ENCODE data around the gene ANXA1. TPM values are rescaled to one million over a fixed set of nuclear protein-coding genes. Genes with fewer than 3 reads are reported as not detected.

The ANXA1 gene
- total RNA-seq, 2 experiments from 2014 or later = not detected

- CTCF ChIA-PET (ENCODE audit: unreplicated experiment) = no interaction called here
- no peak for DNase-seq (ENCODE audit: low spot score)
- BruUV-seq (replicated peaks) = no TSS peak
Measured at GRCh38 chr9:73155377-73155776, 3.7 kb downstream of the ANXA1 start.

GRCh38 chr9:73155968-73156864 is 4.6 kb downstream of the ANXA1 start:
- Histone ChIP-seq H3K4me1 (ENCODE audit: insufficient read depth, low read length, poor library complexity, severe bottlenecking) (no peaks in the 10 kb centered on the region), H3K4me3 (ENCODE audit: low read depth, low read length, poor library complexity, severe bottlenecking) (no peak overlapping the region), H3K36me3 (ENCODE audit: insufficient read depth, low read length) (no peaks in the 10 kb centered on the region), H3K4me2 (ENCODE audit: low read length) (no peak overlapping the region), H3K79me2 (ENCODE audit: insufficient read depth, low read depth, low read length) (no peaks in the 10 kb centered on the region), H2AFZ (ENCODE audit: low read length) (no peak overlapping the region), H3K27ac (ENCODE audit: low read depth, low read length, poor library complexity, severe bottlenecking) (no peak overlapping the region), H3K9me2 (ENCODE audit: insufficient read depth, low read length) (no peaks in the 10 kb centered on the region), H3K9me3 (ENCODE audit: low read length) (no peaks in the 10 kb centered on the region), H4K20me1 (ENCODE audit: insufficient read depth, low read length) (no peaks in the 10 kb centered on the region)
- intact Hi-C loops (cut with micrococcal nuclease; ENCODE audit: unreplicated experiment) = no loop called here
- no peak for DNase-seq (ENCODE audit: low spot score)
- no peak for TF ChIP-seq EZH2phosphoT487 (IDR thresholded peaks at IDR 0.05; ENCODE audit: borderline replicate concordance, low read depth, low read length)
- no peak for TF ChIP-seq CTCF (conservative IDR thresholded peaks at IDR 0.05; ENCODE audit: low read length)
- no TSS peak for BruUV-seq (replicated peaks)
- ChIA-PET POLR2A (interaction anchor here (0.8 kb wide), 1 partner anchor 10 kb away, joined by 3 read pairs; no protein-coding TSS in a partner anchor), CTCF (ENCODE audit: unreplicated experiment) (no interaction called here)

More at GRCh38 chr9:73155377-73155776, 3.7 kb downstream of the ANXA1 start:
- Histone ChIP-seq H3K79me2 (ENCODE audit: insufficient read depth, low read depth, low read length) (no peaks in the 10 kb centered on the region), H3K9me3 (ENCODE audit: low read length) (no peaks in the 10 kb centered on the region), H3K4me1 (ENCODE audit: insufficient read depth, low read length, poor library complexity, severe bottlenecking) (no peaks in the 10 kb centered on the region), H3K9me2 (ENCODE audit: insufficient read depth, low read length) (no peaks in the 10 kb centered on the region), H4K20me1 (ENCODE audit: insufficient read depth, low read length) (no peaks in the 10 kb centered on the region), H3K27ac (ENCODE audit: low read depth, low read length, poor library complexity, severe bottlenecking) (no peak overlapping the region), H3K4me3 (ENCODE audit: low read depth, low read length, poor library complexity, severe bottlenecking) (no peak overlapping the region), H2AFZ (ENCODE audit: low read length) (no peak overlapping the region), H3K36me3 (ENCODE audit: insufficient read depth, low read length) (no peaks in the 10 kb centered on the region), H3K4me2 (ENCODE audit: low read length) (no peak overlapping the region)
- POLR2A ChIA-PET = no interaction called here
- TF ChIP-seq CTCF (conservative IDR thresholded peaks at IDR 0.05; ENCODE audit: low read length) (no peak), EZH2phosphoT487 (IDR thresholded peaks at IDR 0.05; ENCODE audit: borderline replicate concordance, low read depth, low read length) (no peak)
- intact Hi-C loops (cut with micrococcal nuclease; ENCODE audit: unreplicated experiment) = no loop called here

GRCh38 chr9:73156865-73157187 is 5.2 kb downstream of the ANXA1 start:
- POLR2A ChIA-PET = interaction anchor here (0.8 kb wide), 1 partner anchor 10 kb away, joined by 3 read pairs; no protein-coding TSS in a partner anchor

More at GRCh38 chr9:73156865-73157187, 5.2 kb downstream of the ANXA1 start:
- H3K9me3 ChIP-seq (ENCODE audit: low read length) = no peaks in the 10 kb centered on the region
- no peaks in the 10 kb centered on the region for H4K20me1 ChIP-seq (ENCODE audit: insufficient read depth, low read length)
- H3K9me2 ChIP-seq (ENCODE audit: insufficient read depth, low read length) = no peaks in the 10 kb centered on the region
- TF ChIP-seq EZH2phosphoT487 (IDR thresholded peaks at IDR 0.05; ENCODE audit: borderline replicate concordance, low read depth, low read length) = no peak
- TF ChIP-seq CTCF (conservative IDR thresholded peaks at IDR 0.05; ENCODE audit: low read length) = no peak
- no peak overlapping the region for H3K27ac ChIP-seq (ENCODE audit: low read depth, low read length, poor library complexity, severe bottlenecking)
- no peaks in the 10 kb centered on the region for H3K4me1 ChIP-seq (ENCODE audit: insufficient read depth, low read length, poor library complexity, severe bottlenecking)
- H3K36me3 ChIP-seq (ENCODE audit: insufficient read depth, low read length) = no peaks in the 10 kb centered on the region
- CTCF ChIA-PET (ENCODE audit: unreplicated experiment) = no interaction called here
- no peak for DNase-seq (ENCODE audit: low spot score)
- H2AFZ ChIP-seq (ENCODE audit: low read length) = no peak overlapping the region
- intact Hi-C loops (cut with micrococcal nuclease; ENCODE audit: unreplicated experiment) = no loop called here
- no peak overlapping the region for H3K4me2 ChIP-seq (ENCODE audit: low read length)
- H3K79me2 ChIP-seq (ENCODE audit: insufficient read depth, low read depth, low read length) = no peaks in the 10 kb centered on the region
- H3K4me3 ChIP-seq (ENCODE audit: low read depth, low read length, poor library complexity, severe bottlenecking) = no peak overlapping the region
- no TSS peak for BruUV-seq (replicated peaks)
